VCaP (cell line): ENCODE data around the gene FGF19.

ENCODE experiments used
- H3K27ac ChIP-seq: fragments of 450-650 bp; 2 replicates; pipeline ENCODE4 v1.5.1; 2017
- TF ChIP-seq, protein P1 (sequence below): fragments of 450-650 bp; conservative IDR thresholded peaks from 2 replicates; pipeline ENCODE4 v1.5.1; 2017; ENCODE audit warnings: mild to moderate bottlenecking, moderate library complexity

The FGF19 gene, protein sequence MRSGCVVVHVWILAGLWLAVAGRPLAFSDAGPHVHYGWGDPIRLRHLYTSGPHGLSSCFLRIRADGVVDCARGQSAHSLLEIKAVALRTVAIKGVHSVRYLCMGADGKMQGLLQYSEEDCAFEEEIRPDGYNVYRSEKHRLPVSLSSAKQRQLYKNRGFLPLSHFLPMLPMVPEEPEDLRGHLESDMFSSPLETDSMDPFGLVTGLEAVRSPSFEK

DNA sequence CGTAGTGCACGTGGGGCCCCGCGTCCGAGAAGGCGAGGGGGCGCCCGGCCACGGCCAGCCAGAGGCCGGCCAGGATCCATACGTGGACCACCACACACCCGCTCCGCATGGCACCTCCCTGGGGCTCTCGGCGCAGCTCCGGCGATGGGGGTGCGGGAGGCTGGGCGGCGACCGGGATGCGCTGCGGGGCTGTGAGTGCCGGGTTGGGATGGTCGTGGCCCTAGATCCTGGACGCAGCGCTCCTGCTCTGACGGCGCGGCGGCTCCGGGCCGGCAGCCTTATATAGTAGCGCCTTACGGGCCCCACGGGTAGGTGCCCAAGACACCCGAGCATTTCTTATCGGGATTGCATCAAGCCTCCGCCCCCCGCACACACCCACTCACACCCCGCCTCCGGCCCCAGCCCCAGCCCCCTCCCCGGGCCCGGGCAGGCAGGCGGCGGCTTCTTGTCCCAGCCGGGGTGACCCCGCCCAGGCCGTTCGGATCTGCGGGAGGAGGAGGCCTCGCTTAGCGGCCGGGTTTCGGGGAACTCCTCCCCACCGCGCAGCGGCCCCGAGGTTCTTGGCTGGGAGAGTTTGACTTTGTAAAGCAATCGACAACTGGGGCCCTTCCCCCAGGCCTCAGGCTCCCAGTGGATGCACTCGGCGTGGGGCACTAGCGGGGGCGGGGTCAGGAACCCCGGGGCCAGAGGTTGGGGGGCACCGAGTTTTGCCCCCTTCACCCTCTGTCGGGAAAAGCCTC, at the start of gene FGF19:
Gene FGF19 (minus strand): TSS at position 255 of the 740 bp plus-strand sequence. CDS start 146 bp downstream, at position 109.
- TF ChIP-seq, protein P1, sequence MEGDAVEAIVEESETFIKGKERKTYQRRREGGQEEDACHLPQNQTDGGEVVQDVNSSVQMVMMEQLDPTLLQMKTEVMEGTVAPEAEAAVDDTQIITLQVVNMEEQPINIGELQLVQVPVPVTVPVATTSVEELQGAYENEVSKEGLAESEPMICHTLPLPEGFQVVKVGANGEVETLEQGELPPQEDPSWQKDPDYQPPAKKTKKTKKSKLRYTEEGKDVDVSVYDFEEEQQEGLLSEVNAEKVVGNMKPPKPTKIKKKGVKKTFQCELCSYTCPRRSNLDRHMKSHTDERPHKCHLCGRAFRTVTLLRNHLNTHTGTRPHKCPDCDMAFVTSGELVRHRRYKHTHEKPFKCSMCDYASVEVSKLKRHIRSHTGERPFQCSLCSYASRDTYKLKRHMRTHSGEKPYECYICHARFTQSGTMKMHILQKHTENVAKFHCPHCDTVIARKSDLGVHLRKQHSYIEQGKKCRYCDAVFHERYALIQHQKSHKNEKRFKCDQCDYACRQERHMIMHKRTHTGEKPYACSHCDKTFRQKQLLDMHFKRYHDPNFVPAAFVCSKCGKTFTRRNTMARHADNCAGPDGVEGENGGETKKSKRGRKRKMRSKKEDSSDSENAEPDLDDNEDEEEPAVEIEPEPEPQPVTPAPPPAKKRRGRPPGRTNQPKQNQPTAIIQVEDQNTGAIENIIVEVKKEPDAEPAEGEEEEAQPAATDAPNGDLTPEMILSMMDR = no peak
- H3K27ac ChIP-seq = peak within 1 kb of the TSS; percentile 7; the same call in 1 of the 2 replicates

GRCh38 chr11:69752890-69753289, 49.1 kb upstream of the FGF19 start:
- TF ChIP-seq, protein P1 = no peak

GRCh38 chr11:69750875-69751597, 47.2 kb upstream of the FGF19 start:
- H3K27ac ChIP-seq = no peak overlapping the region
- TF ChIP-seq, protein P1 = no peak

More at GRCh38 chr11:69752890-69753289, 49.1 kb upstream of the FGF19 start:
- H3K27ac ChIP-seq = no peak overlapping the region

DNA sequence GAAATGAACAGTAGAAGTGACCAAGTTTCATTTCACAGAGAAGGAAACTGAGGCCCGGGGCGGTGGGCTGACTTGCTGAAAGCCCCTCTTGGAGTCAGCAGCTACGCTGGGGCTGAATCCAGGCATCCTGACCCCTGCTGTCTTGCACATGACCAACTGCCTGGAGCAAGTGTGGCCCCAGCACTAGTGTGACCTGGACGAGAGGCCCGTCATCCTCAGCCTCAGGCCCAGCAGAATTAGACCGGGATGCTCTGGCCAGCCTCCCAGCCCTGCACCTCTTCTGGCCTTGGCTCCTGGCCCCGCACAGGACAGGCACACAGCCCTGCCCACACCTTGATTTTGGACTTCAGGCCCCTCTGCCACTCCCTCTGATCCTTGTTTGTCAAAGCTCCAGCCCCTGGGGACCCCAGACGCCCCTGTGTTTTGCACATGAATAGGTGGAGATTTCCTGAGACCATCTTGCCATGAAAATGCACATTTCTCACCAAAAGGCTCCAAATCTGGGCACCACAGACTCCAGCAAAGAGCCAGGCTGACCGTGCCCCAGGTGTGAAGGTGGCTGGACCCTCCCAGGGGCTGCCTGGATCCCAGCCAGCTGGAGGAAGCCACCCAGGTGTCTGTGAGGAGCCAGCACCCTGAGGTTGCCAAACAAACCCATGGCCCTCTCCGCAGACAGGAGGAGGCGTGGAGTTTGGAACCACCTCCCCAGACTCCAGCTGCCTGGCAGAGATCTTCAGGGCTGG, 46.5 kb upstream of the FGF19 start:
- TF ChIP-seq, protein P1 = no peak
- no peak overlapping the region for H3K27ac ChIP-seq

DNA sequence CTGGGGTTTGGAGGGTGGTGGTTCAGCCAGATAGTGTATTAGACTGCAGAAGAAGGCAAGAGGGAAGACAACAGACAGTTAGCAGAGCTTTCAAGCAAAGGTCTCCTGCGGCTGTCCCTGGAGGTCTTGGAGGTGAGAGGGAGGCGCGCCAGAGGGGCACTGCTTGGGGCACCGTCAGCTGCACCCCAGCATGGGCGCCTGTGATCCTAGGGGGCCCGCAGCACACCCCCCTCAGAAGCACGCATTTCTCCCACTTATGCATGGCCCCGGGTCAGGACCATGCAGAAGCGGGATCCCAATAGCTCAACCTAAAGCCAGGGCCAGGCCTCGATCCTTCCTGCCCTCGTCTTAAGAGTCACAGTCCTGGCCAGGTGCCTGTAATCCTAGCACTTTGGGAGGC, 44.8 kb upstream of the FGF19 start:
- no peak overlapping the region for H3K27ac ChIP-seq
- TF ChIP-seq, protein P1 = no peak

- TF ChIP-seq, protein P1 = no peak
- no peak overlapping the region for H3K27ac ChIP-seq
Observed at GRCh38 chr11:69746752-69747742, 43.2 kb upstream of the FGF19 start.
